Adrenal gland (tissue), 12 donors: Measurements from ENCODE around the gene KCNIP2. TPM values are rescaled to one million over a fixed set of nuclear protein-coding genes. Genes with fewer than 3 reads are reported as not detected.

Experiments used
- DNase-seq, 7 donors: peaks; one replicate each; pipeline ENCODE4 v3.0.0-alpha.2; 2019 to 2020
- H3K27ac ChIP-seq, 5 donors: fragments of 200-600 bp; sonication (generic) in 4 of 5; 1 replicate in 3 of 5; 2 replicates in 2 of 5; pipeline versions ENCODE4 v1.5.1 to v1.8.0; 2016 to 2020; ENCODE audit warnings: mild to moderate bottlenecking in 1 of 5
- H3K27me3 ChIP-seq: fragments of 200-600 bp; 2 replicates; pipeline ENCODE4 v1.8.0; 2021
- H3K36me3 ChIP-seq, 2 donors: fragments of 200-600 bp; replicated peaks in 1 of 2; 1 replicate in 1 of 2; 2 replicates in 1 of 2; pipeline versions ENCODE4 v1.5.1 to v1.8.0; 2018 to 2022
- H3K4me1 ChIP-seq, 2 donors: fragments of 200-600 bp; replicated peaks in 1 of 2; 1 replicate in 1 of 2; 2 replicates in 1 of 2; pipeline versions ENCODE4 v1.5.1 to v1.8.0; 2018 to 2021
- H3K4me3 ChIP-seq, 4 donors: fragments of 200-600 bp; sonication (generic) in 3 of 4; one replicate each; pipeline ENCODE4 v1.5.1; 2016 to 2018
- H3K9me3 ChIP-seq, 3 donors: fragments of 200-600 bp; sonication (generic) in 1 of 3; replicated peaks in 1 of 3; 1 replicate in 2 of 3; 2 replicates in 1 of 3; pipeline versions ENCODE4 v1.5.1 to v1.8.0; 2016 to 2021
- POLR2A ChIP-seq, 2 donors: fragments of 450-650 bp; IDR thresholded peaks; one replicate each; pipeline ENCODE4 v1.6.1; 2017; ENCODE audit warnings: antibody characterized with exemption in 2 of 2, mild to moderate bottlenecking in 2 of 2, moderate library complexity in 1 of 2
- WGBS, 4 donors: extraction: QIAGEN DNeasy Blood & Tissue Kit in 2 of 4; methylation state at CpG; one replicate each; pipeline versions ENCODE4 v1.1.5 to v1.1.7; 2013 to 2017; 5-methylcytosine and 5-hydroxymethylcytosine counted together
- intact Hi-C, 2 donors: fragments of 100-400 bp; cut with DNase I; formaldehyde crosslinking; loops; one replicate each; pipeline versions ENCODE4 v1.14.1 to v1.15.0; 2022 to 2023
- polyA plus RNA-seq, 3 donors: library from polyadenylated mRNA; stranded (reverse); fragments of 200-250 nt in 2 of 3; fragments of 350-450 nt in 1 of 3; fragmentation: Illumina TruSeq in 1 of 3; extraction: RNeasy Lipid Tissue Mini Kit (QIAGEN cat#74804) in 1 of 3; gene quantifications; one replicate each; pipeline ENCODE4 v1.2.3, GENCODE V29; 2013 to 2014
- total RNA-seq, 9 donors: library from RNA; depleted of rRNA in 4 of 9; stranded (reverse); fragments of >200 nt in 4 of 9; fragments of 120-200 nt in 1 of 9; fragmentation: NEBNext Ultra II Directional in 1 of 9; extraction: Animal tissue kit (Norgen Biotek cat#: 25700) in 1 of 9; gene quantifications; one replicate each; pipeline versions ENCODE4 v1.1.0 to v1.2.4, GENCODE V29; 2013 to 2023
- TF ChIP-seq, protein P1 (sequence below), 6 experiments: fragments of 450-650 bp in 4 of 6; fragments of 200-600 bp in 2 of 6; sonication (generic) in 1 of 6; IDR thresholded peaks; 1 replicate in 5 of 6; 2 replicates in 1 of 6; pipeline versions ENCODE4 v1.5.1 to v1.8.0; 2016 to 2021; ENCODE audit warnings: antibody characterized with exemption in 6 of 6, mild to moderate bottlenecking in 2 of 6, moderate library complexity in 1 of 6
- donor health status: healthy with polysubstance abuse.
- donor health status: Bipolar disorder and iron deficiency.
- donor health status: DM: yes; HTN: yes; CAD: no.
- donor health status: DM: no; HTN: no; CAD: no.
- donor health status: DM: no; HTN: no; CAD: no.
- donor health status: DM: yes; HTN: yes; CAD: no.

KCNIP2 gene
- total and polyA plus RNA-seq, 12 donors: 2.2 to 23.0 (median 4.6) TPM; not detected in 1

GRCh38 chr10:101812606-101813005 is 31.0 kb downstream of the KCNIP2 start:
- Histone ChIP-seq H3K36me3 (peaks cover 0 to 41% of the 10 kb centered on the region in 2 donors), H3K9me3 (no peaks in the 10 kb centered on the region), H3K4me3 (no peak overlapping the region), H3K27me3 (no peaks in the 10 kb centered on the region), H3K27ac (peak overlapping the region in 2 of 5 donors; percentile 5 to 8), H3K4me1 (peaks cover 19 to 64% of the 10 kb centered on the region in 2 donors)
- peak in 1 of 7 donors; percentile 51 for DNase-seq
- intact Hi-C loops: loop anchor here in 1 of 2 donors (10.0 kb wide), 1 partner anchor 878 kb away; no protein-coding TSS in a partner anchor
- TF ChIP-seq, protein P1, sequence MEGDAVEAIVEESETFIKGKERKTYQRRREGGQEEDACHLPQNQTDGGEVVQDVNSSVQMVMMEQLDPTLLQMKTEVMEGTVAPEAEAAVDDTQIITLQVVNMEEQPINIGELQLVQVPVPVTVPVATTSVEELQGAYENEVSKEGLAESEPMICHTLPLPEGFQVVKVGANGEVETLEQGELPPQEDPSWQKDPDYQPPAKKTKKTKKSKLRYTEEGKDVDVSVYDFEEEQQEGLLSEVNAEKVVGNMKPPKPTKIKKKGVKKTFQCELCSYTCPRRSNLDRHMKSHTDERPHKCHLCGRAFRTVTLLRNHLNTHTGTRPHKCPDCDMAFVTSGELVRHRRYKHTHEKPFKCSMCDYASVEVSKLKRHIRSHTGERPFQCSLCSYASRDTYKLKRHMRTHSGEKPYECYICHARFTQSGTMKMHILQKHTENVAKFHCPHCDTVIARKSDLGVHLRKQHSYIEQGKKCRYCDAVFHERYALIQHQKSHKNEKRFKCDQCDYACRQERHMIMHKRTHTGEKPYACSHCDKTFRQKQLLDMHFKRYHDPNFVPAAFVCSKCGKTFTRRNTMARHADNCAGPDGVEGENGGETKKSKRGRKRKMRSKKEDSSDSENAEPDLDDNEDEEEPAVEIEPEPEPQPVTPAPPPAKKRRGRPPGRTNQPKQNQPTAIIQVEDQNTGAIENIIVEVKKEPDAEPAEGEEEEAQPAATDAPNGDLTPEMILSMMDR (IDR thresholded peaks at IDR 0.05): no peak
- no peak for TF ChIP-seq POLR2A (IDR thresholded peaks at IDR 0.05)
- 57 to 70% (median 67%) methylated on average over 4 of the region's 4 CpGs for WGBS, 4 donors

GRCh38 chr10:101807158-101807557 is 36.4 kb downstream of the KCNIP2 start:
- Histone ChIP-seq H3K27me3 (no peaks in the 10 kb centered on the region), H3K9me3 (no peaks in the 10 kb centered on the region), H3K4me3 (no peak overlapping the region), H3K36me3 (peaks cover 0 to 87% of the 10 kb centered on the region in 2 donors), H3K27ac (no peak overlapping the region), H3K4me1 (peaks cover 0 to 32% of the 10 kb centered on the region in 2 donors)
- DNase-seq: no peak
- intact Hi-C loops: no loop called here
- WGBS, 4 donors: 69 to 86% (median 77%) methylated on average over 1 of the region's 1 CpG
- TF ChIP-seq, protein P1 (IDR thresholded peaks at IDR 0.05): no peak
- no peak for TF ChIP-seq POLR2A (IDR thresholded peaks at IDR 0.05)

- Histone ChIP-seq H3K4me3 (no peak overlapping the region), H3K4me1 (peaks cover 0 to 5% of the 10 kb centered on the region in 2 donors), H3K9me3 (no peaks in the 10 kb centered on the region), H3K27me3 (no peaks in the 10 kb centered on the region), H3K36me3 (peaks cover 0 to 98% of the 10 kb centered on the region in 2 donors), H3K27ac (no peak overlapping the region)
- intact Hi-C loops: no loop called here
- WGBS, 4 donors: 71 to 87% (median 72%) methylated on average over 4 of the region's 4 CpGs
- TF ChIP-seq, protein P1 (IDR thresholded peaks at IDR 0.05): no peak
- TF ChIP-seq POLR2A (IDR thresholded peaks at IDR 0.05): no peak
- DNase-seq: no peak
Observed at GRCh38 chr10:101803511-101803910, 40.1 kb downstream of the KCNIP2 start.

GRCh38 chr10:101797403-101798059 is 46.1 kb downstream of the KCNIP2 start:
- no peaks in the 10 kb centered on the region for H3K9me3 ChIP-seq
- H3K36me3 ChIP-seq: peaks cover 0 to 98% of the 10 kb centered on the region in 2 donors
- no peak overlapping the region for H3K27ac ChIP-seq
- TF ChIP-seq, protein P1 (IDR thresholded peaks at IDR 0.05): no peak
- no peak for TF ChIP-seq POLR2A (IDR thresholded peaks at IDR 0.05)
- H3K4me1 ChIP-seq: no peaks in the 10 kb centered on the region
- no peak overlapping the region for H3K4me3 ChIP-seq
- no peak for DNase-seq
- 68 to 75% (median 73%) methylated on average over 4 of the region's 4 CpGs for WGBS, 4 donors
- no peaks in the 10 kb centered on the region for H3K27me3 ChIP-seq
- intact Hi-C loops: loop anchor here in 1 of 2 donors (10.0 kb wide), 1 partner anchor 853 kb away; no protein-coding TSS in a partner anchor
